ENCODE data around the gene EHMT1.

EHMT1 gene

DNA sequence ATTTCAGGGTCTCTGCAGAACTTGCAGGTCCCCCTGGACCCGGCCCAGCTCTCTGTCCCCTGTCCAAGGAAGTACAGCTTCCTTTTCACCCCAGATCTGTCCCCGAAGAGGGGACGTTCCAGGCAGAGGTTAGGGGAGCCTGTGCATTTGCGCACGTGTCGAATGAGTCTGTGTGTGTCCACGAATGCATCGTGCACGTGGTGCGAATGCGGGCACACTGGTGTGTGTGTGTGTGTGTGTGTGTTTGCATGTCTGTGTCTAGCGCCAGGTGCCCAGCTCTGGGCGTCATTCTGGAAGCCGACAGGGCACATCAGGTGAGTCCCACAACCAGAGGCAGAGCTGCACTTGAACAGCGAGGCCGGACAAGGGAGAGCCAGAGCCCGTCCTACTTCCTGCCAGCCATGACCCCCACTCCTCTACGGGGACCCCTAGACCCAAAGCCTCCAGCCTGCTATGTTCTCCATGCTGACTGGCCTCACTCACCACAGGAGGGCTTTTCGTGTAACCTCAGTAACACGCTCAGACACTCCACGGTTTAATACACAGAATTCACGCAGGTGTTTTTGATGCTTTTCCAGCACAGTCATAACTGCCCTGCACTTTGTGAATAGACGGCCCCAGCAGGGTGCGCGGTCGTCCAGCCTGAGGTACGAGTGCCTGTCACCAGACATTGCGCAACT, 217.5 kb downstream of the EHMT1 start:
- TF ChIP-seq EZH2phosphoT487 (conservative IDR thresholded peaks at IDR 0.05; ENCODE audit: low read length) = no peak
- TF ChIP-seq, protein P1, sequence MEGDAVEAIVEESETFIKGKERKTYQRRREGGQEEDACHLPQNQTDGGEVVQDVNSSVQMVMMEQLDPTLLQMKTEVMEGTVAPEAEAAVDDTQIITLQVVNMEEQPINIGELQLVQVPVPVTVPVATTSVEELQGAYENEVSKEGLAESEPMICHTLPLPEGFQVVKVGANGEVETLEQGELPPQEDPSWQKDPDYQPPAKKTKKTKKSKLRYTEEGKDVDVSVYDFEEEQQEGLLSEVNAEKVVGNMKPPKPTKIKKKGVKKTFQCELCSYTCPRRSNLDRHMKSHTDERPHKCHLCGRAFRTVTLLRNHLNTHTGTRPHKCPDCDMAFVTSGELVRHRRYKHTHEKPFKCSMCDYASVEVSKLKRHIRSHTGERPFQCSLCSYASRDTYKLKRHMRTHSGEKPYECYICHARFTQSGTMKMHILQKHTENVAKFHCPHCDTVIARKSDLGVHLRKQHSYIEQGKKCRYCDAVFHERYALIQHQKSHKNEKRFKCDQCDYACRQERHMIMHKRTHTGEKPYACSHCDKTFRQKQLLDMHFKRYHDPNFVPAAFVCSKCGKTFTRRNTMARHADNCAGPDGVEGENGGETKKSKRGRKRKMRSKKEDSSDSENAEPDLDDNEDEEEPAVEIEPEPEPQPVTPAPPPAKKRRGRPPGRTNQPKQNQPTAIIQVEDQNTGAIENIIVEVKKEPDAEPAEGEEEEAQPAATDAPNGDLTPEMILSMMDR (IDR thresholded peaks at IDR 0.05; ENCODE audit: insufficient read depth, low read length, poor library complexity, severe bottlenecking) = no peak

DNA sequence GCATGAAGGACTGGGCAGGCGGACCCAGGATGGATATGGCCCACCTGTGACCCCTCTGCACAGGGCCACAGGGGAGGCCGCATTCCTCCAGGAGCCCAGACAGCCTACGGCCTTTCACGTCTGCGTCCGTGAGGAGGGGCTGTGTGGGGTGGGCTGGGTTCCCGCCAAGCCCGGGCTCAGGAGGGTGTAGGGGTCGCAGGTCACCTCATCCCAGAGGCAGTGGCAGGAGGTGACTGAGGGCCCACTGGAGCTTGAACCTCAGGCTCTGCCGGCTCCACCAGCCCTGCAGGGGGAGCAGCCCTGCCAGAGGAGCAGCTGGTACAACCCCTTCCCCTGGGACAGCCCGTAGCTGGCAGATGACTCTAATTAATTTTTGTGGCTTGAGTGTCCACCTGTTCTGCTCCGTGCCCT, 218.0 kb downstream of the EHMT1 start:
- Histone ChIP-seq H3K9me3 (ENCODE audit: insufficient read depth, low read length) (no peaks in the 10 kb centered on the region), H3K27me3 (ENCODE audit: low read length) (no peaks in the 10 kb centered on the region), H3K27ac (ENCODE audit: low read depth, low read length) (no peak overlapping the region), H3K36me3 (ENCODE audit: low read length) (no peaks in the 10 kb centered on the region), H3K4me3 (ENCODE audit: insufficient read depth, low read length, poor library complexity, severe bottlenecking) (no peak overlapping the region), H2AFZ (ENCODE audit: low read depth, low read length, severe bottlenecking) (no peak overlapping the region), H3K9ac (ENCODE audit: low read length) (no peak overlapping the region), H4K20me1 (ENCODE audit: low read depth, low read length) (no peaks in the 10 kb centered on the region), H3K9me2 (replicated peaks; ENCODE audit: insufficient read depth, low read length) (no peaks in the 10 kb centered on the region), H3K79me2 (ENCODE audit: insufficient read depth, low read length) (no peaks in the 10 kb centered on the region), H3K4me2 (ENCODE audit: low read depth, low read length, poor library complexity, severe bottlenecking) (no peak overlapping the region), H3F3A (ENCODE audit: insufficient read depth) (peaks cover 6% of the 10 kb centered on the region; the same call in 1 of the 2 replicates)
- TF ChIP-seq EZH2phosphoT487 (conservative IDR thresholded peaks at IDR 0.05; ENCODE audit: low read length) = no peak
- TF ChIP-seq, protein P1 (IDR thresholded peaks at IDR 0.05; ENCODE audit: insufficient read depth, low read length, poor library complexity, severe bottlenecking) = no peak

More for the DNA sequence above, 217.5 kb downstream of the EHMT1 start:
- Histone ChIP-seq H4K20me1 (ENCODE audit: low read depth, low read length) (no peaks in the 10 kb centered on the region), H3K36me3 (ENCODE audit: low read length) (no peaks in the 10 kb centered on the region), H3K4me3 (ENCODE audit: insufficient read depth, low read length, poor library complexity, severe bottlenecking) (no peak overlapping the region), H3K9me2 (replicated peaks; ENCODE audit: insufficient read depth, low read length) (no peaks in the 10 kb centered on the region), H3K9me3 (ENCODE audit: insufficient read depth, low read length) (no peaks in the 10 kb centered on the region), H3K79me2 (ENCODE audit: insufficient read depth, low read length) (no peaks in the 10 kb centered on the region), H3K27ac (ENCODE audit: low read depth, low read length) (no peak overlapping the region), H3K4me2 (ENCODE audit: low read depth, low read length, poor library complexity, severe bottlenecking) (no peak overlapping the region), H2AFZ (ENCODE audit: low read depth, low read length, severe bottlenecking) (no peak overlapping the region), H3F3A (ENCODE audit: insufficient read depth) (peaks cover 6% of the 10 kb centered on the region; the same call in 1 of the 2 replicates), H3K9ac (ENCODE audit: low read length) (no peak overlapping the region), H3K27me3 (ENCODE audit: low read length) (no peaks in the 10 kb centered on the region)

DNA sequence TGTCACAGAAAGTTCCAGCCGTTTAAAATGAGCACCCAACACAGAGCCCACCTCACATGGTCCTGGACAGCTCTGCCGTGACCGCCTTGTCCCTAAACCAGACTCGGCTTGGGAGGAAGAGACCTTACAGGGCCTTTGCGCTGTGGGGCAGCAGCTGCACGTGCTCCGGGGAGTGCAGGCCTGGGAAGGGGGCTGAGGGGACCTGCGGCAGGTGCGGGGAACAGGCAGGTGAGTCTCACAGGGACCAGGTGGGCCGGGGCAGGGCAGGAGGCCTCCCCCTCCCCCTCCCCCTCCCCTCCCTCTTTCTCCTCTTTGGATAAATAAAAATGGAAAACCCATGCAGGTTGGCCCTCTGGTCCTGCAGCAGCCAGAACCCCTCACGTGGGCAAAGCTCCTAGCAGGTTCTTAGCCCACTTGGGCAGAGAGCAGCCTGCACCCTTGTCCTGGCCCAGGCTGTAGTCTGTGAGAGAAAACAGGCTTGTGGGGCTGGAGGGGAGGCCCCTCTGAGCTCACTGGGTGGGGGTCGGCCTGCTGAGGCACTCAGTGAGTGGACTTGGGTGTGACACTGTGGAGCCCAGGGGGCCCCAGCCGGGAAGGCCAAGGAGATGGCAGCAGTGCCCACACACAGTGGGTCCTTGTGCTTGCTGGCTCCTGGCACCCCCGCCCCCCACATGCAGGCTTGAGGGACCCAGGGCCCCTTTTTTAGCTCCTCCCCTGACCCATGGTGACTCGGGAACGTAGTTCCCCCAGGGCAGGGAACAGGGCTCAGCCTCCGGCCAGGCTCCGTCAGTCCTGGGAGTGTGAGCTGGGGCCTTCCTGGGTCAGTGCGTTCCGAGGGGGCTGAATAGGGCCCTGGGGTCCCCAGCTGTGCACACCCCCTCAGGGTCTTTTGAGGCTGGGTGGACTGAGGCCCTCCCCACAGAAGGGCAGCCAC, 218.8 kb downstream of the EHMT1 start:
- H3K27me3 ChIP-seq (ENCODE audit: low read length) = no peaks in the 10 kb centered on the region
- no peaks in the 10 kb centered on the region for H3K79me2 ChIP-seq (ENCODE audit: insufficient read depth, low read length)
- no peaks in the 10 kb centered on the region for H4K20me1 ChIP-seq (ENCODE audit: low read depth, low read length)
- no peak overlapping the region for H3K27ac ChIP-seq (ENCODE audit: low read depth, low read length)
- H2AFZ ChIP-seq (ENCODE audit: low read depth, low read length, severe bottlenecking) = no peak overlapping the region
- no peak overlapping the region for H3K4me3 ChIP-seq (ENCODE audit: insufficient read depth, low read length, poor library complexity, severe bottlenecking)
- H3K9me3 ChIP-seq (ENCODE audit: insufficient read depth, low read length) = no peaks in the 10 kb centered on the region
- no peak for TF ChIP-seq EZH2phosphoT487 (conservative IDR thresholded peaks at IDR 0.05; ENCODE audit: low read length)
- TF ChIP-seq, protein P1 (IDR thresholded peaks at IDR 0.05; ENCODE audit: insufficient read depth, low read length, poor library complexity, severe bottlenecking) = no peak
- no peaks in the 10 kb centered on the region for H3K36me3 ChIP-seq (ENCODE audit: low read length)
- H3F3A ChIP-seq (ENCODE audit: insufficient read depth) = peaks cover 6% of the 10 kb centered on the region; the same call in 1 of the 2 replicates
- no peak overlapping the region for H3K4me2 ChIP-seq (ENCODE audit: low read depth, low read length, poor library complexity, severe bottlenecking)
- no peak overlapping the region for H3K9ac ChIP-seq (ENCODE audit: low read length)
- H3K9me2 ChIP-seq (replicated peaks; ENCODE audit: insufficient read depth, low read length) = no peaks in the 10 kb centered on the region

Measured in SU-DHL-6 (cell line).